Measurements from ENCODE around the gene VWA3A. TPM values are rescaled to one million over a fixed set of nuclear protein-coding genes. Genes with fewer than 3 reads are reported as not detected.
"Not testable (repeated sequence)": the region's sequence is repeated elsewhere in the genome, so short reads cannot be mapped to it uniquely, and the experiment has no call there.

Gene VWA3A
- total RNA-seq, 2 donors from 2014 or later: 0.10 to 0.16 TPM

- not testable (repeated sequence) for H3K4me1 Mint-ChIP-seq (ENCODE audit: low read depth); H3K27ac Mint-ChIP-seq; H3K9me3 Mint-ChIP-seq; H3K36me3 Mint-ChIP-seq (ENCODE audit: insufficient read depth in 2 of 2); H3K27me3 Mint-ChIP-seq (ENCODE audit: low read depth); H3K4me3 Mint-ChIP-seq; ATAC-seq (replicated peaks in 1 of 2); DNase-seq
Measured at GRCh38 chr16:22153078-22153477, 60.7 kb downstream of the VWA3A start.

GRCh38 chr16:22161401-22161800 is 69.1 kb downstream of the VWA3A start:
- peaks cover 0 to 4% of the 10 kb centered on the region in 2 donors for H3K9me3 Mint-ChIP-seq
- DNase-seq: no peak
- peaks cover 0 to 4% of the 10 kb centered on the region in 2 donors for H3K36me3 Mint-ChIP-seq (ENCODE audit: insufficient read depth in 2 of 2)
- H3K4me3 Mint-ChIP-seq: peak overlapping the region in 1 of 2 donors; percentile 1
- no peaks in the 10 kb centered on the region for H3K4me1 Mint-ChIP-seq (ENCODE audit: low read depth)
- no peak for ATAC-seq (replicated peaks in 1 of 2)
- H3K27ac Mint-ChIP-seq: no peak overlapping the region
- H3K27me3 Mint-ChIP-seq (ENCODE audit: low read depth): peaks cover 19% of the 10 kb centered on the region

DNA sequence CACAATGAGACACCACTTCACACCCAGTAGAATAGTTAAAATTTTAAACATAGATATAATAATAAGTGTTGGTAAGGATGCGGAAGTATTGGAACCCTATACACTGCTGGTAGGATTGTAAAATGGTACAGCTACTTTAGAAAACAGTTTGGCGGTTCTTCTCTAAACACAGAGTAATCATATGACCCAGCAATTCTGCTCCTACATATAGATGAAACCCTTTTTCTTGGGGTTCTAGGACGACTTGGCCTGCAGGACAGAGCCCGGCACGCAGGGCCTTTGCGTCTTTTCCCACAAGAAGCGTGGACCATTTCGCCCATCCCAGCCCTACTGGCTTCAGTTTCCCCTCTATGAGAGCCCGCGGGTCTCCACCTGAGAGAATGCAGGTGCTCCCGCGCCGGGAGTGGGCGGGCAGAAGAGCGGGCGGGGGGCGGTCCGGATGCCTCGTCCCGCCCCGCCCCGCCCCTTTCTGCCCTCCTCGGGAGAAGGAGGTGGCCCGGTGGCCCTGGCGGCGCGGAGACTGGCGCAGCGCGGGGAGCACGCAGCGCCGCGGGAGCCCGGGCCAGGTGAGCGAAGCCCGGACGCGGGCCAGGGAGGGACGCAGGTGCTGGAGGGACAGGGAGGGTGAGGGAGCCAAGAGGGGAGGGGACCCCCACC is 69.8 kb downstream of the VWA3A start, which contains the start of gene SDR42E2:
SDR42E2 (plus strand) TSS at position 508 of the 657 bp plus-strand sequence. CDS start 3,077 bp downstream, outside the sequence.
- H3K4me3 Mint-ChIP-seq: peak within 1 kb of the TSS; percentile 45 to 59

DNA sequence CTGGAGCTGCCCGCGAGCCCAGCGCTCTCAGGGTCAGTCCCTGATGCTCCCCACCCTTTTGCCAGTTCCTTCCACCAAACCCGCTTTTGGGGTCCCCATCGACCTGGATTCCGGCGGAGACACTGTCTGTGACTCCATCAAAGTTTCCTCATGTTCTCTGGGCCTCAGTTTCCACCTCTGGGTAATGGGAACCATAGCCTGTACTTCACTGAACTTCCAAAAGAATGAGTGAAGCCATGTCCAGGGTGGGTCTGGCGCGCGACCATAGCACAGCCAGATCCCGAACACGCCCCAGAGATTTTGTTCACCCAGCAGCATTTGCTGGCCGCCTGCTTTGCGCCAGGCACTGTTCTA is 70.3 kb downstream of the VWA3A start:
- Mint-ChIP-seq H3K9me3 (peaks cover 0 to 4% of the 10 kb centered on the region in 2 donors), H3K27me3 (ENCODE audit: low read depth) (peaks cover 19% of the 10 kb centered on the region), H3K4me1 (ENCODE audit: low read depth) (no peaks in the 10 kb centered on the region), H3K27ac (no peak overlapping the region), H3K4me3 (peak overlapping the region; percentile 36 to 44), H3K36me3 (ENCODE audit: insufficient read depth in 2 of 2) (peaks cover 0 to 4% of the 10 kb centered on the region in 2 donors)
- DNase-seq (no peak), ATAC-seq (replicated peaks in 1 of 2) (no peak)

More for the DNA sequence above, 69.8 kb downstream of the VWA3A start, which contains the start of gene SDR42E2:
- Mint-ChIP-seq H3K27me3 (ENCODE audit: low read depth) (peaks cover 19% of the 10 kb centered on the region), H3K9me3 (peaks cover 0 to 4% of the 10 kb centered on the region in 2 donors), H3K4me1 (ENCODE audit: low read depth) (no peaks in the 10 kb centered on the region), H3K36me3 (ENCODE audit: insufficient read depth in 2 of 2) (peaks cover 0 to 4% of the 10 kb centered on the region in 2 donors), H3K27ac (no peak within 1 kb of the TSS)
- DNase-seq (peak; percentile 32 to 38), ATAC-seq (replicated peaks in 1 of 2) (peak; percentile 76)

GRCh38 chr16:22163806-22164205 is 71.5 kb downstream of the VWA3A start:
- H3K9me3 Mint-ChIP-seq: peaks cover 0 to 4% of the 10 kb centered on the region in 2 donors
- H3K4me3 Mint-ChIP-seq: no peak overlapping the region
- no peak for ATAC-seq (replicated peaks in 1 of 2)
- H3K36me3 Mint-ChIP-seq (ENCODE audit: insufficient read depth in 2 of 2): peaks cover 0 to 4% of the 10 kb centered on the region in 2 donors
- no peaks in the 10 kb centered on the region for H3K4me1 Mint-ChIP-seq (ENCODE audit: low read depth)
- no peak for DNase-seq
- no peak overlapping the region for H3K27ac Mint-ChIP-seq
- H3K27me3 Mint-ChIP-seq (ENCODE audit: low read depth): peaks cover 19% of the 10 kb centered on the region

DNA sequence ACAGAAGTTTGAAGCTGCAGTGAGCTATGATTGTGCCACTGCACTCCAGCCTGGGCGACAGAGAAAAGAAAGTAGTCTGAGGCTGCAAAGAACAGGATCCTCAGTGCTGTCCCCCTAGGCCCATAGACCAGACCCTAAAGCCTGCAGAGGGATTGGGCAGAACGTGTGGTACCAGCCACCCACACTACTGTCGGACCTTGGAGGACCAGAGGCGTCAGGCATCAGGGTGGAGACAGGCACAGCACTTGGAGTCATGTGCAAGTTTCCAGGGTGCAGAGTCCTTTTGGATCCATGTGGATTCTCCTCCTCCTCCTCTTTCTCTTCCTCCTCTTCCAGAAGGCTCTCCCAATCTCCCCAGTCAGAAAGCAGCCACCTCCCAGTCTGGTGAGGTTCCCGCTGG is 72.1 kb downstream of the VWA3A start:
- Mint-ChIP-seq H3K27me3 (ENCODE audit: low read depth) (peaks cover 19% of the 10 kb centered on the region), H3K9me3 (peaks cover 0 to 4% of the 10 kb centered on the region in 2 donors)

DNA sequence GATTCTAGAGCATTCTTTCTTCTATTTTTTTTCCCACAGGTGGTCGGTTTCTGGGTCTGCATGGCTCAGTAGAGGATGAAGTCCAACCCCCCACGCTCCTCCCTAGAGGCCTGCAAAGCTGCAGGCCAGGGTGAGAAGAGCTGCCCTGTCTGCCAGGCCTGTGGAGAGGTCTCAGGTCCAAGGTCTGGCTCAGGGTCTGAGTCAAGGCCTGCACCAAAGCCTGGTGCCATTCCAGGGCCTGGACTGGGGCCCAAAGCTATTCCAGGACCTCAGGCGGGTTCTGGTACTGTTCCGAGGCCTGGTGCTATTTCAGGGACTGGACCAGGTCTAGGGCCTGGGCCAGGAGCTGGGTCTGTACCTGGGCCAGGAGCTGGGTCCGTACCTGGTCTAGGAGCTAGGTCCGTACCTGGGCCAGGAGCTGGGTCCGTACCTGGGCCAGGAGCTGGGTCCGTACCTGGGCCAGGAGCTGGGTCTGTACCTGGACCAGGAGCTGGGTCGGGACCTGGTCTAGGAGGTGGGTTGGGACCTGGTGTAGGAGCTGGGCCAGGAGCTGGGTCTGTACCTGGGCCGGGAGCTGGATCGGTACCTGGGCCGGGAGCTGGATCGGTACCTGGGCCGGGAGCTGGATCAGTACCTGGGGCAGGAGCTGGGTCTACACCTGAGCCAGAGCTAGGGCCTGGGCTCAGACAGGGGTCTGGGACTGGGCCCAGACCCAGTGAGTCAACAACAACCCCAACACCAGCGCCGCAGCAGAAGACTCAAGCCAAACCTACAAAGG is 73.4 kb downstream of the VWA3A start:
- Mint-ChIP-seq H3K4me1 (ENCODE audit: low read depth) (no peaks in the 10 kb centered on the region), H3K27ac (no peak overlapping the region), H3K36me3 (ENCODE audit: insufficient read depth in 2 of 2) (peaks cover 0 to 4% of the 10 kb centered on the region in 2 donors), H3K9me3 (peaks cover 0 to 4% of the 10 kb centered on the region in 2 donors), H3K4me3 (no peak overlapping the region), H3K27me3 (ENCODE audit: low read depth) (peaks cover 12% of the 10 kb centered on the region)
- no peak for DNase-seq
- no peak for ATAC-seq (replicated peaks in 1 of 2)

More for the DNA sequence above, 72.1 kb downstream of the VWA3A start:
- peaks cover 0 to 4% of the 10 kb centered on the region in 2 donors for H3K36me3 Mint-ChIP-seq (ENCODE audit: insufficient read depth in 2 of 2)
- no peak overlapping the region for H3K4me3 Mint-ChIP-seq
- ATAC-seq (replicated peaks in 1 of 2): no peak
- H3K4me1 Mint-ChIP-seq (ENCODE audit: low read depth): no peaks in the 10 kb centered on the region
- H3K27ac Mint-ChIP-seq: no peak overlapping the region
- DNase-seq: no peak

- H3K27me3 Mint-ChIP-seq (ENCODE audit: low read depth): no peaks in the 10 kb centered on the region
- DNase-seq: no peak
- H3K27ac Mint-ChIP-seq: no peak overlapping the region
- ATAC-seq (replicated peaks in 1 of 2): no peak
- no peaks in the 10 kb centered on the region for H3K36me3 Mint-ChIP-seq (ENCODE audit: insufficient read depth in 2 of 2)
- H3K4me3 Mint-ChIP-seq: no peak overlapping the region
- no peaks in the 10 kb centered on the region for H3K4me1 Mint-ChIP-seq (ENCODE audit: low read depth)
- H3K9me3 Mint-ChIP-seq: no peaks in the 10 kb centered on the region
Measured at GRCh38 chr16:22171953-22172352, 79.6 kb downstream of the VWA3A start.

- H3K9me3 Mint-ChIP-seq; H3K4me1 Mint-ChIP-seq (ENCODE audit: low read depth); H3K27ac Mint-ChIP-seq; H3K4me3 Mint-ChIP-seq; H3K36me3 Mint-ChIP-seq (ENCODE audit: insufficient read depth in 2 of 2); H3K27me3 Mint-ChIP-seq (ENCODE audit: low read depth); ATAC-seq (replicated peaks in 1 of 2); DNase-seq: not testable (repeated sequence)
Measured at GRCh38 chr16:22172642-22173041, 80.3 kb downstream of the VWA3A start.

DNA sequence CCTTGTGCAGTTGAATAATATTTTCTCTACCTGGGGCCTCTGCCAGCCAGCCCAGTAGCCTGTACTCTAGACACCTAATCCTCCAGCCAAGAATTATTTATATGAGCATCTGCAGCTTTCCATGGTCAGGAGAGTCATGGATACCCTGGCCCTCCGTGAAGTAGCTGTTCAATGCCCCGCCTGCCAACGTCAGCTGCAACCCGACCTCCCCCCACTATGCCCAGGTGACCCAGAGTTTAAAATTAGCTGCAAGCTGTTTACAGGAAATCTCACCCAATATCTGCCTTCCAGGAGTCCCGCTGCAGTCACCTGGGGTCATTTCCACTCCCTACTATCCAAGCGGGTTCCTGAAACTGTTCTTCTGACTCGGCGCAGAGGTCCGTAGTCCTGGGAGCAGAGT is 82.3 kb downstream of the VWA3A start:
- Mint-ChIP-seq H3K4me3 (no peak overlapping the region), H3K27me3 (ENCODE audit: low read depth) (no peaks in the 10 kb centered on the region), H3K4me1 (ENCODE audit: low read depth) (no peaks in the 10 kb centered on the region), H3K36me3 (ENCODE audit: insufficient read depth in 2 of 2) (no peaks in the 10 kb centered on the region), H3K9me3 (no peaks in the 10 kb centered on the region), H3K27ac (no peak overlapping the region)
- ATAC-seq (replicated peaks in 1 of 2) (no peak), DNase-seq (no peak)

DNA sequence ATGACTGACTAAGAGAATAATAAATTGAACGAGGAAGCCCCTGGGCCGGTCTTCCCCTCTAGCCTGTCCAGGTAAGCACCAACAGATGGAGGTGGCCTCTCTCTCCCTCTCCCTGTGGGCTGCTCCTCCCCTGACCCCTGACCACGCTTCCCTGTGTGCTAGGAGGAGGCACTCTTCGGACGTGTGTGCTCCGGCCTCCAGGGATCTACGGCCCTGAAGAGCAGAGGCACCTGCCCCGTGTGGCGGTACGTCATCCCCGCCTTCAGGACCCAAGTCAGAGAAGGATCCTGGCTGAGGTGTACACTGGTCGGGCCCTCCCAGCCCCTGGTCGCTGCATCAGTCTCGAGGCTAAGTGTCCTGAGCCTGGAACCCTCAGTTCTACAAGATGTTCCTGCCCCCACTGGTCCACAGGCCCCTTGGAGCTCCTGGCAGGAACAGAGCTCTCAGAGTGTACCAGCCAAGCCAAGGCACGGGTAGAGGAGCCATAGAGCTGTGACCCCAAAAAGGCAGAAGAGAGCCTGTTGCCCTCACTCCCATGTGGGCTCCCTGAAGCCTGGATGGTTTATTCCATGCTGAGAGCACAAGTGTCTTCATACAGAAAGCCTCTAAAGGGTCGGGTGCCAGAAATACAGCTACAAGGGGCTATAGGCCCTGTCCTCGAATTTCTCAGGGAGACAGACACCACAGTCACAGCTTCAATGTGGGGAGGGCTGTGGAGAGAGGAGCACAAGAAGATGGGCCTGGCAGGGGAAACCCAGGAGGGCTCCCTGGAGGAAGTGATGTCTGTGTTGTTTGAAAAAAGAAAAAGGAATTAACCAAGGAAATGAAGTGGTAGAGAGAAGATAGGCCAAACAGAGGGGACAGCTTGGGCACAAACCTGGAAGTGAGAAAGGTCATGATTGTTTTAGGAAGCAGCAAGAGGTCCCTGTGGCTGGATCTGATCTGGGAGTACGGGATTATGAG is 85.9 kb downstream of the VWA3A start:
- no peaks in the 10 kb centered on the region for H3K36me3 Mint-ChIP-seq (ENCODE audit: insufficient read depth in 2 of 2)
- H3K27me3 Mint-ChIP-seq (ENCODE audit: low read depth): no peaks in the 10 kb centered on the region
- no peak for DNase-seq
- H3K27ac Mint-ChIP-seq: no peak overlapping the region
- ATAC-seq (replicated peaks in 1 of 2): no peak
- H3K4me3 Mint-ChIP-seq: no peak overlapping the region
- no peaks in the 10 kb centered on the region for H3K4me1 Mint-ChIP-seq (ENCODE audit: low read depth)
- no peaks in the 10 kb centered on the region for H3K9me3 Mint-ChIP-seq

- H3K27me3 Mint-ChIP-seq (ENCODE audit: low read depth): no peaks in the 10 kb centered on the region
- H3K9me3 Mint-ChIP-seq: no peaks in the 10 kb centered on the region
- ATAC-seq (replicated peaks in 1 of 2): no peak
- no peak overlapping the region for H3K4me3 Mint-ChIP-seq
- H3K27ac Mint-ChIP-seq: no peak overlapping the region
- no peak for DNase-seq
- H3K36me3 Mint-ChIP-seq (ENCODE audit: insufficient read depth in 2 of 2): no peaks in the 10 kb centered on the region
- no peaks in the 10 kb centered on the region for H3K4me1 Mint-ChIP-seq (ENCODE audit: low read depth)
Measured at GRCh38 chr16:22181426-22181825, 89.1 kb downstream of the VWA3A start.

- no peaks in the 10 kb centered on the region for H3K4me1 Mint-ChIP-seq (ENCODE audit: low read depth)
- ATAC-seq (replicated peaks in 1 of 2) (no peak), DNase-seq (no peak)
- H3K27ac Mint-ChIP-seq: no peak overlapping the region
- H3K27me3 Mint-ChIP-seq (ENCODE audit: low read depth): no peaks in the 10 kb centered on the region
- no peaks in the 10 kb centered on the region for H3K36me3 Mint-ChIP-seq (ENCODE audit: insufficient read depth in 2 of 2)
- H3K4me3 Mint-ChIP-seq: no peak overlapping the region
- H3K9me3 Mint-ChIP-seq: no peaks in the 10 kb centered on the region
Measured at GRCh38 chr16:22181843-22182242, 89.5 kb downstream of the VWA3A start.

All from activated T-cell treated with anti-CD3 and anti-CD28 coated beads, Interleukin-2, amount 50 U/mL, for 72 hours (primary cell).